Endothelial cell of umbilical vein (primary cell): ENCODE measurements around the gene CPT2. TPM values are rescaled to one million over a fixed set of nuclear protein-coding genes. Genes with fewer than 3 reads are reported as not detected.

Source experiments
- BruUV-seq: library from RNA; stranded (reverse); fragments of 400-500 nt; replicated peaks from 2 replicates; lab custom pipeline; 2021; lab: Mats Ljungman, UMichigan
- CTCF ChIA-PET: fragments of 300-600, 350-600 bp; sonication (Branson Sonifier 250); formaldehyde crosslinking; loops from one replicate; lab custom pipeline; 2021; ENCODE audit warnings: antibody characterized with exemption, inconsistent platforms; lab: Charles Lee
- POLR2A ChIA-PET: fragments of 300-600, 350-600 bp; sonication (Branson Sonifier 250); formaldehyde crosslinking; loops from one replicate; lab custom pipeline; 2021; ENCODE audit warnings: antibody characterized with exemption, inconsistent platforms; lab: Charles Lee
- DNase-seq: peaks from one replicate; pipeline ENCODE4 v3.0.0-alpha.2; 2011; ENCODE audit warnings: low read depth, low spot score
- FAIRE-seq: peaks from 2 replicates; lab custom pipeline; 2011; peaks lifted over from hg19 to GRCh38; lab: Jason Lieb, UNC
- H2AFZ ChIP-seq: 2 replicates; pipeline ENCODE4 v1.6.0; 2012; ENCODE audit warnings: low read depth, low read length, control low read depth, inconsistent platforms
- H3K27ac ChIP-seq: 2 replicates; pipeline ENCODE4 v1.5.1; 2011; ENCODE audit warnings: low read depth, mild to moderate bottlenecking, control low read depth, low read length, moderate library complexity; ENCODE audit not compliant: insufficient read depth
- H3K27me3 ChIP-seq, 2 experiments: 2 replicates each; pipeline versions ENCODE4 v1.6.0 to v1.6.1; 2011; ENCODE audit warnings: low read length in 2 of 2, mixed read lengths in 1 of 2; ENCODE audit not compliant: control insufficient read depth in 2 of 2, insufficient read depth in 2 of 2
- H3K36me3 ChIP-seq, 2 experiments: 2 replicates in 1 of 2; 3 replicates in 1 of 2; pipeline ENCODE4 v1.5.1; 2011; ENCODE audit warnings: low read length in 2 of 2, mild to moderate bottlenecking in 1 of 2, moderate library complexity in 1 of 2; ENCODE audit not compliant: control insufficient read depth in 2 of 2, insufficient read depth in 2 of 2; ENCODE audit errors: extremely low read depth in 1 of 2
- H3K4me1 ChIP-seq: 3 replicates; pipeline ENCODE4 v1.5.1; 2011; ENCODE audit warnings: mild to moderate bottlenecking, low read length; ENCODE audit not compliant: control insufficient read depth, insufficient read depth; ENCODE audit errors: extremely low read depth
- H3K4me2 ChIP-seq: 2 replicates; pipeline ENCODE4 v1.6.1; 2011; ENCODE audit warnings: low read length, control low read depth, mixed read lengths; ENCODE audit not compliant: insufficient read depth
- H3K4me3 ChIP-seq, 3 experiments: fragments of 200-600 bp in 1 of 3; sonication (generic), shearing (Covaris generic) in 1 of 3; replicated peaks in 1 of 3; 2 replicates each; pipeline ENCODE4 v1.5.1; 2011 to 2016; ENCODE audit warnings: control low read depth in 3 of 3, low read length in 3 of 3, mild to moderate bottlenecking in 2 of 3, inconsistent platforms in 1 of 3, low read depth in 1 of 3, moderate library complexity in 1 of 3; ENCODE audit not compliant: insufficient read depth in 1 of 3
- H3K79me2 ChIP-seq: 2 replicates; pipeline ENCODE4 v1.6.0; 2012; ENCODE audit warnings: low read length, inconsistent platforms; ENCODE audit not compliant: control insufficient read depth, insufficient read depth
- H3K9ac ChIP-seq: replicated peaks from 2 replicates; pipeline ENCODE3; 2011; ENCODE audit warnings: low read length, control low read depth; ENCODE audit not compliant: insufficient read depth; ENCODE audit errors: extremely low read depth
- H3K9me1 ChIP-seq: replicated peaks from 3 replicates; pipeline ENCODE4 v1.6.0; 2011; ENCODE audit warnings: mild to moderate bottlenecking, low read length; ENCODE audit not compliant: control insufficient read depth, insufficient read depth; ENCODE audit errors: extremely low read depth
- H3K9me3 ChIP-seq: replicated peaks from 2 replicates; pipeline ENCODE4 v1.5.1; 2012; ENCODE audit warnings: low read length, inconsistent platforms; ENCODE audit not compliant: control insufficient read depth, insufficient read depth
- H4K20me1 ChIP-seq: replicated peaks from 2 replicates; pipeline ENCODE3; 2011; ENCODE audit warnings: mild to moderate bottlenecking, low read length; ENCODE audit not compliant: control insufficient read depth, insufficient read depth; ENCODE audit errors: extremely low read depth
- EZH2 ChIP-seq: IDR thresholded peaks from 2 replicates; pipeline ENCODE4 v1.6.1; 2012; ENCODE audit warnings: borderline replicate concordance, low read depth, mild to moderate bottlenecking, moderate library complexity, low read length, inconsistent platforms; ENCODE audit not compliant: severe bottlenecking
- FOS ChIP-seq: IDR thresholded peaks from 2 replicates; pipeline ENCODE4 v1.6.1; 2011; ENCODE audit warnings: mild to moderate bottlenecking, low read length, moderate library complexity, borderline replicate concordance; ENCODE audit not compliant: insufficient read depth
- GATA2 ChIP-seq: IDR thresholded peaks from 2 replicates; pipeline ENCODE4 v1.7.0; 2011; ENCODE audit warnings: low read depth, mild to moderate bottlenecking, moderate library complexity, mixed read lengths, low read length; ENCODE audit not compliant: insufficient read length, insufficient read depth
- JUN ChIP-seq: IDR thresholded peaks from 2 replicates; pipeline ENCODE4 v1.6.1; 2011; ENCODE audit warnings: borderline replicate concordance, low read depth; ENCODE audit not compliant: insufficient read length, insufficient read depth
- MYC ChIP-seq: IDR thresholded peaks from one replicate; pipeline ENCODE4 v1.6.1; 2011; ENCODE audit warnings: mild to moderate bottlenecking, low read depth, low read length
- POLR2A ChIP-seq: IDR thresholded peaks from 2 replicates; pipeline ENCODE4 v1.6.1; 2012; ENCODE audit warnings: low read depth, mild to moderate bottlenecking, control low read depth, low read length
- POLR2AphosphoS5 ChIP-seq: IDR thresholded peaks from 2 replicates; pipeline ENCODE4 v1.6.1; 2012; ENCODE audit warnings: low read depth, mild to moderate bottlenecking, control low read depth, low read length, moderate library complexity; ENCODE audit not compliant: insufficient read depth
- dilution Hi-C: fragments of 300-500 bp; cut with MboI; formaldehyde crosslinking; loops from one replicate; pipeline ENCODE4 v1.15.0; 2019; ENCODE audit warnings: low sequenced_read_pairs; ENCODE audit not compliant: extremely low pct_ligation_motif_present
- intact Hi-C: fragments of 100-400 bp; cut with micrococcal nuclease; formaldehyde crosslinking; loops from one replicate; pipeline ENCODE4 v1.10.0; 2022
- polyA plus RNA-seq, 4 experiments: library from polyadenylated mRNA; depleted of rRNA in 3 of 4; stranded (reverse) in 3 of 4; unstranded in 1 of 4; fragments of >200 nt; gene quantifications; 2 replicates each; pipeline versions ENCODE4 v1.2.1 to v1.2.3, GENCODE V29; 2011 to 2012; ENCODE audit warnings: missing spikeins in 1 of 4
- total RNA-seq: library from RNA; stranded (reverse); gene quantifications from 2 replicates; pipeline ENCODE4 v1.2.3, GENCODE V29; 2021
- TF ChIP-seq, protein P1 (sequence below): IDR thresholded peaks from 2 replicates; pipeline ENCODE4 v1.6.1; 2011; ENCODE audit not compliant: insufficient read depth, insufficient read length
- TF ChIP-seq, protein P2 (sequence below), 2 donors: IDR thresholded peaks; 1 replicate in 1 of 2; 2 replicates in 1 of 2; pipeline ENCODE4 v1.5.1; 2011; ENCODE audit warnings: low read length in 2 of 2, mild to moderate bottlenecking in 2 of 2, moderate library complexity in 2 of 2, control low read depth in 1 of 2, inconsistent platforms in 1 of 2, low read depth in 1 of 2; ENCODE audit not compliant: insufficient read depth in 1 of 2; ENCODE audit errors: extremely low read depth in 1 of 2

CPT2 gene
- total and polyA plus RNA-seq, 2 donors (not counting 3 experiments of a cell fraction or from before 2014, with no cell fraction given) = 10.6 to 11.6 TPM

DNA sequence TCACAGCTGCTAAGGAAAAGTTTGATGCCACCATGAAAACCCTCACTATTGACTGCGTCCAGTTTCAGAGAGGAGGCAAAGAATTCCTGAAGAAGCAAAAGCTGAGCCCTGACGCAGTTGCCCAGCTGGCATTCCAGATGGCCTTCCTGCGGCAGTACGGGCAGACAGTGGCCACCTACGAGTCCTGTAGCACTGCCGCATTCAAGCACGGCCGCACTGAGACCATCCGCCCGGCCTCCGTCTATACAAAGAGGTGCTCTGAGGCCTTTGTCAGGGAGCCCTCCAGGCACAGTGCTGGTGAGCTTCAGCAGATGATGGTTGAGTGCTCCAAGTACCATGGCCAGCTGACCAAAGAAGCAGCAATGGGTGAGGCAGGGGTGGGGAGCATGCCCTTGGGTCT, 14.3 kb downstream of the CPT2 start:
- H3K27me3 ChIP-seq = no peaks in the 10 kb centered on the region
- dilution Hi-C loops = no loop called here
- TF ChIP-seq, protein P1, sequence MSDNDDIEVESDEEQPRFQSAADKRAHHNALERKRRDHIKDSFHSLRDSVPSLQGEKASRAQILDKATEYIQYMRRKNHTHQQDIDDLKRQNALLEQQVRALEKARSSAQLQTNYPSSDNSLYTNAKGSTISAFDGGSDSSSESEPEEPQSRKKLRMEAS = no peak
- no peak for TF ChIP-seq EZH2
- no peak for TF ChIP-seq POLR2A
- TF ChIP-seq POLR2AphosphoS5 = no peak
- TF ChIP-seq, protein P2, sequence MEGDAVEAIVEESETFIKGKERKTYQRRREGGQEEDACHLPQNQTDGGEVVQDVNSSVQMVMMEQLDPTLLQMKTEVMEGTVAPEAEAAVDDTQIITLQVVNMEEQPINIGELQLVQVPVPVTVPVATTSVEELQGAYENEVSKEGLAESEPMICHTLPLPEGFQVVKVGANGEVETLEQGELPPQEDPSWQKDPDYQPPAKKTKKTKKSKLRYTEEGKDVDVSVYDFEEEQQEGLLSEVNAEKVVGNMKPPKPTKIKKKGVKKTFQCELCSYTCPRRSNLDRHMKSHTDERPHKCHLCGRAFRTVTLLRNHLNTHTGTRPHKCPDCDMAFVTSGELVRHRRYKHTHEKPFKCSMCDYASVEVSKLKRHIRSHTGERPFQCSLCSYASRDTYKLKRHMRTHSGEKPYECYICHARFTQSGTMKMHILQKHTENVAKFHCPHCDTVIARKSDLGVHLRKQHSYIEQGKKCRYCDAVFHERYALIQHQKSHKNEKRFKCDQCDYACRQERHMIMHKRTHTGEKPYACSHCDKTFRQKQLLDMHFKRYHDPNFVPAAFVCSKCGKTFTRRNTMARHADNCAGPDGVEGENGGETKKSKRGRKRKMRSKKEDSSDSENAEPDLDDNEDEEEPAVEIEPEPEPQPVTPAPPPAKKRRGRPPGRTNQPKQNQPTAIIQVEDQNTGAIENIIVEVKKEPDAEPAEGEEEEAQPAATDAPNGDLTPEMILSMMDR (IDR thresholded peaks at IDR 0.05; ENCODE audit: extremely low read depth in 1 of 2, insufficient read depth in 1 of 2, low read depth in 1 of 2, low read length in 2 of 2) = no peak
- TF ChIP-seq FOS = no peak
- no peak for TF ChIP-seq GATA2
- no peak for TF ChIP-seq MYC
- no peak for TF ChIP-seq JUN
- H3K4me2 ChIP-seq = no peak overlapping the region
- no peak for FAIRE-seq
- H3K36me3 ChIP-seq = peaks cover 15 to 18% of the 10 kb centered on the region in 2 experiments
- H3K4me1 ChIP-seq = no peaks in the 10 kb centered on the region
- H3K79me2 ChIP-seq = no peaks in the 10 kb centered on the region
- H2AFZ ChIP-seq = no peak overlapping the region
- intact Hi-C loops = no loop called here
- no peak overlapping the region for H3K27ac ChIP-seq
- BruUV-seq = no TSS peak
- no peak for DNase-seq
- H3K9me1 ChIP-seq = no peaks in the 10 kb centered on the region
- H3K4me3 ChIP-seq = no peak overlapping the region
- no peak overlapping the region for H3K9ac ChIP-seq
- H3K9me3 ChIP-seq = no peaks in the 10 kb centered on the region
- ChIA-PET POLR2A (no interaction called here), CTCF (no interaction called here)
- no peaks in the 10 kb centered on the region for H4K20me1 ChIP-seq
